Measurements from ENCODE around the gene THSD4.

Gene THSD4

GRCh38 chr15:71098920-71099319, 16.4 kb upstream of the THSD4 start:
- H3K4me3 ChIP-seq (ENCODE audit: low read depth in 1 of 2, low read length in 2 of 2): no peak overlapping the region
- no peaks in the 10 kb centered on the region for H3K27me3 ChIP-seq (ENCODE audit: low read depth, low read length)
- H3K36me3 ChIP-seq (ENCODE audit: control insufficient read depth in 1 of 2, insufficient read depth in 2 of 2, low read length in 2 of 2): no peaks in the 10 kb centered on the region
- H3K4me1 ChIP-seq (ENCODE audit: control insufficient read depth in 1 of 2, insufficient read depth in 2 of 2, low read length in 2 of 2): no peaks in the 10 kb centered on the region
- no peak overlapping the region for H3K27ac ChIP-seq (ENCODE audit: low read length)
- H3K9me3 ChIP-seq (ENCODE audit: control insufficient read depth in 1 of 2, low read length in 2 of 2): no peaks in the 10 kb centered on the region

GRCh38 chr15:71103102-71103676, 12.1 kb upstream of the THSD4 start:
- Histone ChIP-seq H3K4me3 (ENCODE audit: low read depth in 1 of 2, low read length in 2 of 2) (no peak overlapping the region), H3K9me3 (ENCODE audit: control insufficient read depth in 1 of 2, low read length in 2 of 2) (no peaks in the 10 kb centered on the region), H3K27ac (ENCODE audit: low read length) (no peak overlapping the region), H3K36me3 (ENCODE audit: control insufficient read depth in 1 of 2, insufficient read depth in 2 of 2, low read length in 2 of 2) (no peaks in the 10 kb centered on the region), H3K4me1 (ENCODE audit: control insufficient read depth in 1 of 2, insufficient read depth in 2 of 2, low read length in 2 of 2) (no peaks in the 10 kb centered on the region), H3K27me3 (ENCODE audit: low read depth, low read length) (no peaks in the 10 kb centered on the region)

GRCh38 chr15:71104636-71105035, 10.6 kb upstream of the THSD4 start:
- Histone ChIP-seq H3K9me3 (ENCODE audit: control insufficient read depth in 1 of 2, low read length in 2 of 2) (no peaks in the 10 kb centered on the region), H3K4me1 (ENCODE audit: control insufficient read depth in 1 of 2, insufficient read depth in 2 of 2, low read length in 2 of 2) (no peaks in the 10 kb centered on the region), H3K27me3 (ENCODE audit: low read depth, low read length) (no peaks in the 10 kb centered on the region)

GRCh38 chr15:71105444-71105843, 9.8 kb upstream of the THSD4 start:
- H3K9me3 ChIP-seq (ENCODE audit: control insufficient read depth in 1 of 2, low read length in 2 of 2): no peaks in the 10 kb centered on the region
- H3K27ac ChIP-seq (ENCODE audit: low read length): no peak overlapping the region
- H3K27me3 ChIP-seq (ENCODE audit: low read depth, low read length): no peaks in the 10 kb centered on the region
- no peaks in the 10 kb centered on the region for H3K36me3 ChIP-seq (ENCODE audit: control insufficient read depth in 1 of 2, insufficient read depth in 2 of 2, low read length in 2 of 2)
- no peak overlapping the region for H3K4me3 ChIP-seq (ENCODE audit: low read depth in 1 of 2, low read length in 2 of 2)
- H3K4me1 ChIP-seq (ENCODE audit: control insufficient read depth in 1 of 2, insufficient read depth in 2 of 2, low read length in 2 of 2): no peaks in the 10 kb centered on the region

More at GRCh38 chr15:71104636-71105035, 10.6 kb upstream of the THSD4 start:
- H3K4me3 ChIP-seq (ENCODE audit: low read depth in 1 of 2, low read length in 2 of 2): no peak overlapping the region
- H3K36me3 ChIP-seq (ENCODE audit: control insufficient read depth in 1 of 2, insufficient read depth in 2 of 2, low read length in 2 of 2): no peaks in the 10 kb centered on the region
- H3K27ac ChIP-seq (ENCODE audit: low read length): no peak overlapping the region

- H3K9me3 ChIP-seq (ENCODE audit: control insufficient read depth in 1 of 2, low read length in 2 of 2): no peaks in the 10 kb centered on the region
- no peaks in the 10 kb centered on the region for H3K4me1 ChIP-seq (ENCODE audit: control insufficient read depth in 1 of 2, insufficient read depth in 2 of 2, low read length in 2 of 2)
- no peak overlapping the region for H3K27ac ChIP-seq (ENCODE audit: low read length)
- H3K4me3 ChIP-seq (ENCODE audit: low read depth in 1 of 2, low read length in 2 of 2): no peak overlapping the region
- no peaks in the 10 kb centered on the region for H3K36me3 ChIP-seq (ENCODE audit: control insufficient read depth in 1 of 2, insufficient read depth in 2 of 2, low read length in 2 of 2)
- no peaks in the 10 kb centered on the region for H3K27me3 ChIP-seq (ENCODE audit: low read depth, low read length)
Measured at GRCh38 chr15:71106802-71107500, 8.3 kb upstream of the THSD4 start.

- H3K9me3 ChIP-seq (ENCODE audit: control insufficient read depth in 1 of 2, low read length in 2 of 2): no peaks in the 10 kb centered on the region
- no peaks in the 10 kb centered on the region for H3K36me3 ChIP-seq (ENCODE audit: control insufficient read depth in 1 of 2, insufficient read depth in 2 of 2, low read length in 2 of 2)
- H3K27ac ChIP-seq (ENCODE audit: low read length): no peak overlapping the region
Measured at GRCh38 chr15:71107501-71107815, 7.8 kb upstream of the THSD4 start.

GRCh38 chr15:71109130-71109529, 6.1 kb upstream of the THSD4 start:
- Histone ChIP-seq H3K36me3 (ENCODE audit: control insufficient read depth in 1 of 2, insufficient read depth in 2 of 2, low read length in 2 of 2) (no peaks in the 10 kb centered on the region), H3K9me3 (ENCODE audit: control insufficient read depth in 1 of 2, low read length in 2 of 2) (no peaks in the 10 kb centered on the region), H3K27ac (ENCODE audit: low read length) (no peak overlapping the region), H3K27me3 (ENCODE audit: low read depth, low read length) (no peaks in the 10 kb centered on the region), H3K4me3 (ENCODE audit: low read depth in 1 of 2, low read length in 2 of 2) (no peak overlapping the region), H3K4me1 (ENCODE audit: control insufficient read depth in 1 of 2, insufficient read depth in 2 of 2, low read length in 2 of 2) (no peaks in the 10 kb centered on the region)

More at GRCh38 chr15:71107501-71107815, 7.8 kb upstream of the THSD4 start:
- Histone ChIP-seq H3K4me1 (ENCODE audit: control insufficient read depth in 1 of 2, insufficient read depth in 2 of 2, low read length in 2 of 2) (no peaks in the 10 kb centered on the region), H3K27me3 (ENCODE audit: low read depth, low read length) (no peaks in the 10 kb centered on the region), H3K4me3 (ENCODE audit: low read depth in 1 of 2, low read length in 2 of 2) (no peak overlapping the region)

- H3K27ac ChIP-seq (ENCODE audit: low read length): no peak overlapping the region
Measured at GRCh38 chr15:71109905-71110304, 5.4 kb upstream of the THSD4 start.

GRCh38 chr15:71110405-71111180, 4.7 kb upstream of the THSD4 start:
- Histone ChIP-seq H3K4me1 (ENCODE audit: control insufficient read depth in 1 of 2, insufficient read depth in 2 of 2, low read length in 2 of 2) (no peaks in the 10 kb centered on the region), H3K36me3 (ENCODE audit: control insufficient read depth in 1 of 2, insufficient read depth in 2 of 2, low read length in 2 of 2) (no peaks in the 10 kb centered on the region), H3K27me3 (ENCODE audit: low read depth, low read length) (no peaks in the 10 kb centered on the region), H3K27ac (ENCODE audit: low read length) (no peak overlapping the region), H3K9me3 (ENCODE audit: control insufficient read depth in 1 of 2, low read length in 2 of 2) (no peaks in the 10 kb centered on the region), H3K4me3 (ENCODE audit: low read depth in 1 of 2, low read length in 2 of 2) (no peak overlapping the region)

More at GRCh38 chr15:71109905-71110304, 5.4 kb upstream of the THSD4 start:
- H3K36me3 ChIP-seq (ENCODE audit: control insufficient read depth in 1 of 2, insufficient read depth in 2 of 2, low read length in 2 of 2): no peaks in the 10 kb centered on the region
- H3K4me3 ChIP-seq (ENCODE audit: low read depth in 1 of 2, low read length in 2 of 2): no peak overlapping the region
- H3K9me3 ChIP-seq (ENCODE audit: control insufficient read depth in 1 of 2, low read length in 2 of 2): no peaks in the 10 kb centered on the region
- no peaks in the 10 kb centered on the region for H3K27me3 ChIP-seq (ENCODE audit: low read depth, low read length)
- no peaks in the 10 kb centered on the region for H3K4me1 ChIP-seq (ENCODE audit: control insufficient read depth in 1 of 2, insufficient read depth in 2 of 2, low read length in 2 of 2)

GRCh38 chr15:71111181-71111565, 4.1 kb upstream of the THSD4 start:
- Histone ChIP-seq H3K27me3 (ENCODE audit: low read depth, low read length) (no peaks in the 10 kb centered on the region), H3K4me3 (ENCODE audit: low read depth in 1 of 2, low read length in 2 of 2) (no peak overlapping the region), H3K4me1 (ENCODE audit: control insufficient read depth in 1 of 2, insufficient read depth in 2 of 2, low read length in 2 of 2) (peaks cover 0 to 5% of the 10 kb centered on the region in 2 donors), H3K27ac (ENCODE audit: low read length) (no peak overlapping the region), H3K9me3 (ENCODE audit: control insufficient read depth in 1 of 2, low read length in 2 of 2) (no peaks in the 10 kb centered on the region), H3K36me3 (ENCODE audit: control insufficient read depth in 1 of 2, insufficient read depth in 2 of 2, low read length in 2 of 2) (no peaks in the 10 kb centered on the region)

- Histone ChIP-seq H3K36me3 (ENCODE audit: control insufficient read depth in 1 of 2, insufficient read depth in 2 of 2, low read length in 2 of 2) (no peaks in the 10 kb centered on the region), H3K4me1 (ENCODE audit: control insufficient read depth in 1 of 2, insufficient read depth in 2 of 2, low read length in 2 of 2) (peaks cover 5 to 6% of the 10 kb centered on the region in 2 donors), H3K27me3 (ENCODE audit: low read depth, low read length) (no peaks in the 10 kb centered on the region), H3K27ac (ENCODE audit: low read length) (no peak overlapping the region), H3K4me3 (ENCODE audit: low read depth in 1 of 2, low read length in 2 of 2) (no peak overlapping the region), H3K9me3 (ENCODE audit: control insufficient read depth in 1 of 2, low read length in 2 of 2) (no peaks in the 10 kb centered on the region)
Measured at GRCh38 chr15:71111950-71112349, 3.3 kb upstream of the THSD4 start.
